Osteocyte (in vitro differentiated cells): ENCODE measurements around the gene TMIE. TPM values are rescaled to one million over a fixed set of nuclear protein-coding genes. Genes with fewer than 3 reads are reported as not detected.

Experiments used
- DNase-seq: peaks from one replicate; pipeline ENCODE4 v3.0.0; 2021; ENCODE audit warnings: mixed read lengths; ENCODE audit not compliant: unreplicated experiment; ENCODE audit errors: extremely low spot score
- H3K27ac Mint-ChIP-seq: one replicate; pipeline ENCODE4 v1.8.0; 2021; ENCODE audit warnings: mild to moderate bottlenecking, mixed read lengths; ENCODE audit not compliant: unreplicated experiment
- H3K27me3 Mint-ChIP-seq: one replicate; pipeline ENCODE4 v1.8.0; 2021; ENCODE audit warnings: mixed read lengths; ENCODE audit not compliant: unreplicated experiment
- H3K36me3 Mint-ChIP-seq: one replicate; pipeline ENCODE4 v1.8.0; 2021; ENCODE audit warnings: mixed read lengths; ENCODE audit not compliant: unreplicated experiment
- H3K4me1 Mint-ChIP-seq: one replicate; pipeline ENCODE4 v1.8.0; 2021; ENCODE audit warnings: mixed read lengths; ENCODE audit not compliant: unreplicated experiment
- H3K4me3 Mint-ChIP-seq: one replicate; pipeline ENCODE4 v1.8.0; 2021; ENCODE audit warnings: mild to moderate bottlenecking, moderate library complexity, mixed read lengths; ENCODE audit not compliant: unreplicated experiment
- H3K9me3 Mint-ChIP-seq: one replicate; pipeline ENCODE4 v1.8.0; 2021; ENCODE audit warnings: mixed read lengths; ENCODE audit not compliant: unreplicated experiment
- CTCF ChIP-seq: fragments of 200-600 bp; sonication (generic); IDR thresholded peaks from 2 replicates; pipeline ENCODE4 v1.5.0; 2021; ENCODE audit warnings: antibody characterized with exemption, mild to moderate bottlenecking, moderate library complexity
- total RNA-seq: library from RNA; stranded (reverse); gene quantifications from 2 replicates; pipeline ENCODE4 v1.2.1, GENCODE V29; 2021

TMIE gene
- total RNA-seq, 1 donor from 2014 or later, result not detected

GRCh38 chr3:46706771-46707582, 5.8 kb downstream of the TMIE start:
- Mint-ChIP-seq H3K4me1 (peaks cover 10% of the 10 kb centered on the region), H3K27ac (no peak overlapping the region), H3K27me3 (peaks cover 5% of the 10 kb centered on the region), H3K9me3 (no peaks in the 10 kb centered on the region), H3K4me3 (no peak overlapping the region), H3K36me3 (no peaks in the 10 kb centered on the region)
- TF ChIP-seq CTCF, result no peak
- DNase-seq, result no peak

- Mint-ChIP-seq H3K4me3 (no peak overlapping the region), H3K9me3 (no peaks in the 10 kb centered on the region), H3K27ac (no peak overlapping the region), H3K36me3 (no peaks in the 10 kb centered on the region), H3K4me1 (peaks cover 10% of the 10 kb centered on the region), H3K27me3 (no peaks in the 10 kb centered on the region)
- DNase-seq, result no peak
- no peak for TF ChIP-seq CTCF
Measured at GRCh38 chr3:46707601-46708011, 6.4 kb downstream of the TMIE start.

- no peak for TF ChIP-seq CTCF
- no peaks in the 10 kb centered on the region for H3K27me3 Mint-ChIP-seq
- peaks cover 10% of the 10 kb centered on the region for H3K4me1 Mint-ChIP-seq
- H3K27ac Mint-ChIP-seq, result no peak overlapping the region
- no peak overlapping the region for H3K4me3 Mint-ChIP-seq
- H3K36me3 Mint-ChIP-seq, result no peaks in the 10 kb centered on the region
- DNase-seq, result no peak
- H3K9me3 Mint-ChIP-seq, result no peaks in the 10 kb centered on the region
Measured at GRCh38 chr3:46708401-46709156, 7.4 kb downstream of the TMIE start.

- no peaks in the 10 kb centered on the region for H3K36me3 Mint-ChIP-seq
- peaks cover 10% of the 10 kb centered on the region for H3K4me1 Mint-ChIP-seq
- no peak overlapping the region for H3K4me3 Mint-ChIP-seq
- no peak for TF ChIP-seq CTCF
- H3K27ac Mint-ChIP-seq, result no peak overlapping the region
- DNase-seq, result no peak
- H3K9me3 Mint-ChIP-seq, result no peaks in the 10 kb centered on the region
- no peaks in the 10 kb centered on the region for H3K27me3 Mint-ChIP-seq
Measured at GRCh38 chr3:46709157-46709654, 8.0 kb downstream of the TMIE start.

GRCh38 chr3:46709721-46710120, 8.5 kb downstream of the TMIE start:
- H3K36me3 Mint-ChIP-seq, result no peaks in the 10 kb centered on the region
- H3K9me3 Mint-ChIP-seq, result no peaks in the 10 kb centered on the region
- no peak for DNase-seq
- no peak overlapping the region for H3K27ac Mint-ChIP-seq
- TF ChIP-seq CTCF, result no peak
- no peak overlapping the region for H3K4me3 Mint-ChIP-seq
- peaks cover 10% of the 10 kb centered on the region for H3K4me1 Mint-ChIP-seq
- no peaks in the 10 kb centered on the region for H3K27me3 Mint-ChIP-seq
